GM23248 (cell line): Measurements from ENCODE around the gene MCU.

Experiments
- EZH2 ChIP-seq: fragments of 200-600 bp; sonication (generic); IDR thresholded peaks from 2 replicates; pipeline ENCODE4 v1.6.1; 2018; ENCODE audit warnings: antibody characterized with exemption, mild to moderate bottlenecking; ENCODE audit not compliant: insufficient read depth, poor library complexity, severe bottlenecking
- EZH2phosphoT487 ChIP-seq: fragments of 200-600 bp; sonication (generic); IDR thresholded peaks from 2 replicates; pipeline ENCODE4 v1.6.1; 2018; ENCODE audit warnings: antibody characterized with exemption, moderate library complexity, mild to moderate bottlenecking, low read depth; ENCODE audit not compliant: insufficient read depth

- TF ChIP-seq EZH2 (no peak), EZH2phosphoT487 (no peak)
Observed at GRCh38 chr10:72645263-72645858, 46.6 kb upstream of the MCU start.
